Colon (tissue), 2 donors: ENCODE data around the gene MRPS23.

ENCODE experiments used
- FAIRE-seq: peaks from 2 replicates; lab custom pipeline; 2012; peaks lifted over from hg19 to GRCh38; lab: Jason Lieb, UNC
- donor health status: control.
- donor health status: control.

MRPS23 gene

GRCh38 chr17:57849874-57850754 is at the start of gene MRPS23:
Gene MRPS23 (minus strand): TSS chr17:57850044. CDS start chr17:57850010, 34 bp downstream.
- FAIRE-seq: no peak

GRCh38 chr17:57899391-57899790 is 49.5 kb upstream of the MRPS23 start:
- no peak for FAIRE-seq

- FAIRE-seq: no peak
Measured at GRCh38 chr17:57898487-57899311, 48.9 kb upstream of the MRPS23 start.

DNA sequence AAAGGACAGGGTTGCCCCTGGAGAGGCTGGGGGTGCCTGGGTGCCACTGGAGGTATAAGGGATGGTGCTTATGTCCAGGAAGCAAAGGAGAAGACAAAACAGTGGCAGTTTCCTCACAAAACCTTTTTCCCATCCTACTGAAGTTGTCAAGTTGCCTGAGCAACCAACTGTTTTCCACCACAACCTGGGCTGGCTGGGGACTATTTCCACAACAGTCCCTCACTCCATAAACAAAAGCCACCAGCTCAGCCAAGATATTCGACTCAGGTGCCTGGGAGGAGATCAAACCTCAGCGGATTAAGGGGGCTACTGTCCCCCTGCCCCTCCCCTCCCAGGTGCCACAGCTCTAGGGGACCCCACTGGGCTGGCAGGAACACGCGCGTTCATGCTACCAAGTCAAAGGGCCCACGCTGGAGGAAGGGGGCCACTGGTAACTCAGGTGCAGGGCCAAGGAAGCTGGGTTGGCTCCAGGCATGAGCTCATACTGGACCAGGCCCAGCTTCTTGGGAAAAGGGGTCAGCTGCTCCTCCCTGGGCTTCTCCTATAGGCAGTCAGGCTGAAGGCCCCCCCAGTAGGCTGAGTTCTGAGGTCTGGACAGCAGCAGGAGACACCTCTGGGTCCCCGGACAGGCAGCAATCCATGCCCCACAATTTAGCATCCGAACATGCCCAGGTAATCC is 45.7 kb upstream of the MRPS23 start:
- no peak for FAIRE-seq

DNA sequence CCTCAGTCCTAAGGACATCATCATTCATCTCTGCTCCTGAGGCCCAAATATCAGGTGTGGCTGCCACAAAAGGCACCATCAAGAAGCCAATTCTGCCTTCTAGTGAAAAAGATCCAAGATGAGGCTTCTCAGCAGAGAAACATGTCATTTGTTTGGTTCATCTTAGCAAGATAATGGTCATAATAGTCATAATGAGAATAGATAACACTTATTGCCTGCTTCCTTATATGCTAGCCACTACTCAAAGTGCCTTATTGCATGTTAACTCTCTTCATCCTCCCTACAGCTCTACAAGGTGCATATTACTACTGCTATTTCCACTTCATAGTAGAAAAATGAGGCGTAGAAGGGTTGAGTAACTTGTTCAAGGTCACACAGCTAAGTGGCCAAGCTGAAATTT is 45.0 kb upstream of the MRPS23 start:
- no peak for FAIRE-seq

DNA sequence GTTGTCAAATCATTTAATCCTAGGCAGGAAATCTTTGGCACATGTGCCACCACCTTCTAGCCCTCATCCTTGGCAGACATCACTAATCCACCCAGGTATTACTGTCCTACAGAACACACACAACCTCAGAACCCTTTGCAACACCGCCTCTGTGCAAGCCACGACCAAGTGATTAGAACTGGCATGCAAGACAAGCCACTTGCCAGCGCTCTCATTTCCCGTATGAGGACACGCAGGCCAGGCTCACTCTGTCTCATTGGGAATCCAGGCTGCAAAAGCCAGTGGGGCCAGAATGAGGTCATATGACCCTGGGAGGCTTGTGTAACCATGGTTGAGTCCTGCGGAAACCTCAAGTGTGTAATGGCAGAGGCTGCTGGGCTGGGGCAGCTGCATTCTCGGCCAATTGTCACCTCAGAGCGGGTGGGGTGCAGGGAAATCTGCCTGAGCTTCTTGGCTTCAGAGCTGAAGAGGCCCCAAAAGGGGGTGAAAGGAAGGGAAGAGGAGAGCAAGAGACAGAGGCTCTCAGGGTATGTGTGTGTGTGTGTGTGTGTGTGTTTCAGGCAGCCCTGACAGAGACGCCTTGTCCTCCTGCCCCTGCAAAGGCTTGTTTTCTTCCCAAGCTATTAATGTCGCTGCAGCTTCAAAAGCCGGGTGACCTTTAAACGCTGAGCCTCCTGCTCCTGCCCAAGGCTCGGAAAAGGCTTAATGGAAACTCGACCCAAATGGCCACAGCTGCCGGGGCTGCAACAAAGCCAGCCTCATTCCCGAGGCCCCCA is 43.2 kb upstream of the MRPS23 start:
- FAIRE-seq: no peak

DNA sequence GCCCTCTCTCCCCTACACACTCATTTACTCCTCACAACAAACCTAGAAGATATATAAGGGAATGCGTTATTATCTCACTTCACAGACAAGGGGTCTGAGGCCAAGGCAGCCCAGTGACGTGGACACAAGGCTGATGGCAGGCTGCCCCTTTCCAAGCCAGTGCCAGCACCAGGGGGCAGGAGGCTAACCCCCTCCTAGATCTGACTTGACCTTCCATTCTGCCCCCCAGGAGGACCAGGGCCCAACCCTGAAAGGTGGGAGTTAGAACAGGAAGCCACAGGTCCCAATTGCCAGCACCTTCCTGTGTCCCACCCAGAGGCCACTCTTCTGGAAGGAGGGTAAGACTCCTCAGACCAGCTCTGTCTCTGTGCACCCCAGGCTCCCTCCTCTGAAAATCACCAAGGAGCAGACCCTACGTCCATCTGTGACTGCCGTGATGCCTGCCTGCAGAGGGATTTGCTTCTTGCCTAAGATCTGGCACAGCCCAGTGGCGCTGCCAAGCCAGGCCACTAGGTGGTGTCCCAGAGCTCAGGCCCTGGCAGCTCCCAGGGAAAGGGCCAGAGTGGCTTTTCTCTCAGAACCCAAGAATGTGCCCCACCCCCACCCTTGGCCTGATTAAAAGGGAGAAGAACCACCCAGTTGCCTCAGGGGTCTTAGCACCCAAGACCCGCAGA is 42.4 kb upstream of the MRPS23 start:
- no peak for FAIRE-seq

DNA sequence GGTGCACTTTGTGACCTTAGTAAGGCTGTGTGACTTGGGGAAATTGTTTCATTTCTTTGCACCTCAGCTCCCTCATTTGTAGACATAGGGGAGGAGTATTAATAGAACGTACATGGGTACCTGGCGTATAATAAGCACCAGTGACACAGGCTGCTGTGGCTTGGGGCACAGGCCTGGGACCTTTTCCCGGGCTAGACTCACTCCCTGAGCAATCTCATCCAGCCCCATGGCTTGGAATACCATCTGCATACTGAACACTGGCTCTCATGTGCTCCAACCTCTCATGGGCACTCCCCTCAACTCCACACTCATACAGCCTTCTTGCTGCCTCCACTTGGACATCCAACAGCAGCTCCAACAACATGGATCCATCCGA is 41.0 kb upstream of the MRPS23 start:
- FAIRE-seq: no peak

- no peak for FAIRE-seq
Measured at GRCh38 chr17:57889892-57890856, 40.3 kb upstream of the MRPS23 start.

DNA sequence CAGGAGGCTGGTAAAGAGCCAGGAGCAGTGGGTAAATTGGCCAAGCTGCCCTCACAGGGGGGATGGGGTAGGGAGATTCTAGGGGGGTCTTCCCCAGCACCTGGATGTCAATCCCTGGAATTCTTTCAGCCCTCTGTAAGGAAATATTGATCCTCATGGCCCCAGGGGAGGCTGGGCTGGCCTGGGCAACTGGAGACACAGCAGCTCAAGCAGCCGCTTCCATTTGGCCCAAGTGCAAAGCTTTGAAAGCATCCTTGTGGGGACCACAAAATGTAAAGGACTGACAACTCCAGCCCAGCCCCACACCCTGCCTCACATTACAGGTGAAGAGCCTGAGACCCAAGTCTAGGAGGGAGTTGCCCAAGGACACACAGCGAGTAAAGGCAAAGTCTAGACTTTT is 39.4 kb upstream of the MRPS23 start:
- FAIRE-seq: no peak

- no peak for FAIRE-seq
Measured at GRCh38 chr17:57888311-57889216, 38.7 kb upstream of the MRPS23 start.

DNA sequence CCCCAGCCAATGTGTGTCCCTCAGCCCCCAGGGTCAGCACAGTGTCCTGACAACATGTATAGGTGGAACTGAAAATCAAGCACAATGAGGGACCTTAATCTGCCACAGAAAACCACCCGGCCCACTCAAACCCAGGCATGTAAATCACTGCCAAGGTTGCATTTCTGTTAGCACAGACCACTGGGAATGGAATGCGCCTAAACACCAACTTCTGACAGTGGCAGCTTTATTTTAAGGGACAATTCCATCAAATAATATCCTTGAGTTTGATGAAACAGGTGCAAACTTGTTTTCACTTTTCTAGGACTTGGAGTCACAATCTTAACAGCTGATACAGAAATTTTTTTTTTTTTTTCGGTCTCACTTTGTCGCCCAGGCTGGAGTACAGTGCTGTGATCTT is 37.3 kb upstream of the MRPS23 start:
- no peak for FAIRE-seq

DNA sequence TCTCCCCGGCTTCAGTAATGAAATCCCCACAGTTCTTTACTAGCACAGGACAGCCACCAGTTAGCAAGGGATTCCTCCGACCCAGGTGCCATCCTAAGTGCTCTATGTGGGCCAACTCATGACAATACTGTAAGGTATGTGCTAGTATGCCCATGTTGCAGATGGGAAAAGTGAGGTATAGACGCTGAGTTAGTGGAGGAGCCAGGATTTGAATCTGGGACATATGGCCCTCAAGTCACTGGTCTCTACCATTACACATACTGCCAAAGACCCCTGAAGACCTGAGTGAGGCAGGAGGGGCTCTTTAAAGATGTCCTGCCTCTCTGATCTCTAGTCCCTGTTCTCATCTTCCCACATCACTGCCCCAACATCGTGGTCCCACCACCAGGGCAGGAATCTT is 36.2 kb upstream of the MRPS23 start:
- FAIRE-seq: no peak

DNA sequence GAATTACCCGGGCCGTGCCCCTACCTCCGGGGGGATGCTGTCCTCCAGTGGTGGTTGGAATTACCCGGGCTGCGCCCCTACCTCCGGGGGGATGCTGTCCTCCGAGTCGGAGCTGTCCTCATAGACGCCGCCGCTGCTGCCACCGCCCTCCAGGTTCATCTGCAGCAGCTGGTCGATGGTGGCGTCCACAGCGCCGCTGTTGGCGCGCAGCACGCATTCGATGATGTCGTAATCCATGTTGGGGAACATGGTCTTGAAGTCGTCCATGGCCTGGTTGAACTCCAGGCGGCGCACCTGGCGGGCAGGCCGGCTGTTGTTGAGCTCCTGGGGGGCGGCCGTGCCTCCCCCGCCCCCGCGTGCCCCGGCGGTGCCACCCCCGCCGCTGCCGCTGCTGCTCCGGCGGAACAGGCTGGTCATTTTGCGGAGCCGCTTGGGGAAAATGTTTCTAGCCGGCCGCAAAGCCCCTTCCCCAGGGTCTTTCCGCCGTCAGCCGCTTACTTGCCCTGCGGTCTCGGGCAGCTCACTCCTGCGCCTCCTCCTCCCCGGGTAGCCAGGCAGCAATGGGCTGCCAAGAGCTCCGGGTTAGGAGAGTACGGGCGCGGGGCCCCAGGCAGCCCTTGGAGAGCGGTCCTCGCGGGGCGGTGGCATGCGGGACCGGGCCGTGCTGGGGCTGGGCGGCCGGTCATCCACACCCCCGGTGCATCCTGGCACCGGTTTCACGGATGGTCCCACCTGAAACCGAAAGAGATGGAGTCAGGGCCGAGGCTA is 35.5 kb upstream of the MRPS23 start:
- no peak for FAIRE-seq

DNA sequence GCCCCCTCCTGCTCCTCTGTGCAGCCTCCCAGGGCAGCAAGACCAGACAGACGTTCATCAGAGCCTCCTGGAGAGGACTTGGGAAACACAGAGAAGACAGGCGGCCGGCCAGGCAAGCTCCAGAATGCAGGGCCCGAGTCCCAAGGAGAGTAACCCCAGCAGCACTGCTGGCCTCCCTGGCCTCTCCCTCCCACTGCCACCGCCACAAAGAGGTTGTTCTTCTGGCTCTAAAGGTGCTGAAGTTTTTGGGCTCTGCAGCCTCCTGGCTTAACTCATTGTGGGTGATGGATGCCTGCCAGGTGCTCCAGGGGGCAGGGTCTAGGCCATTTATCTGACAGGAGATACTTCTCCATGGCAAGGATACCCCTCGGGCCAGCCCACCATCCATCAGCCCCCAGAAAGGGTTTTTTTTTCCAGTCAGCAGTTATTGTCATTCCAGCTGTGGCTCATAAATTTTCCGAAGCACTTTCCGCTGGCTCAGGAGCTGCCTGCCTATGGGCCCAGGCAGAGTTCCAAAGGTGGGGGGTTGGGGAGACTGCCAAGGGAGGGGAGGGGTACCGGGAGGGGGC is 32.0 kb upstream of the MRPS23 start:
- FAIRE-seq: no peak

- no peak for FAIRE-seq
Measured at GRCh38 chr17:57881143-57881542, 31.3 kb upstream of the MRPS23 start.

DNA sequence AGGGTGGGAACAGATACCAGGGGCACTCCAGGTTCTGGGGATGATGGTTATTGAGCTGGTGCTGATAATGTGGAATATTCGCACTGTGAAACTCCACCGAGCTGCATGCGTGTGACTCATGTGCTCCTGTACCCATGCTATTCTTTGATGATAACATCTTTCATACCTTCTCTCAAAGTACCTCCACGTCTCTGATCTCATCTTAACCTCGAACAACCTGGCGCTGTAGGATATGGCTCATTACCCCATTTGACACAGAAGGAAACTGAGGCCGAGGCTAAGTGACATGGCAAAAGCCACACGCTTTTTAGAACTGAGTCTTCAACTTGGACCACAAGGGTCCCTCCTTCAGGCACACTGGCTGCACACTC is 30.2 kb upstream of the MRPS23 start:
- no peak for FAIRE-seq
